ENCODE measurements around the gene PACS2.

GRCh38 chr14:105411985-105412770 lies 97.6 kb downstream of the PACS2 start:
- TF ChIP-seq CTCF (IDR thresholded peaks at IDR 0.05; ENCODE audit: low read depth, low read length, missing input control): no peak
- TF ChIP-seq GABPA (IDR thresholded peaks at IDR 0.05 in 1 of 2, conservative IDR thresholded peaks at IDR 0.05 in 1 of 2): no peak
- no peak for TF ChIP-seq HNF4A (conservative IDR thresholded peaks at IDR 0.05)
- no peak for TF ChIP-seq TAF1 (conservative IDR thresholded peaks at IDR 0.05)
- TF ChIP-seq ZBTB33 (IDR thresholded peaks at IDR 0.05): no peak
- no peak for TF ChIP-seq YY1 (IDR thresholded peaks at IDR 0.05)
- TF ChIP-seq ATF3 (IDR thresholded peaks at IDR 0.05): no peak
- no peak for TF ChIP-seq MAX (IDR thresholded peaks at IDR 0.05)
- no peak for TF ChIP-seq RXRA (IDR thresholded peaks at IDR 0.05)
- TF ChIP-seq JUND (IDR thresholded peaks at IDR 0.05): no peak
- TF ChIP-seq REST (IDR thresholded peaks at IDR 0.05): no peak
- TF ChIP-seq RAD21 (IDR thresholded peaks at IDR 0.05): no peak
- no peak for TF ChIP-seq SP1 (IDR thresholded peaks at IDR 0.05)
- TF ChIP-seq NR2F2 (IDR thresholded peaks at IDR 0.05): no peak
